ENCODE measurements around the gene ZFX.

DNA sequence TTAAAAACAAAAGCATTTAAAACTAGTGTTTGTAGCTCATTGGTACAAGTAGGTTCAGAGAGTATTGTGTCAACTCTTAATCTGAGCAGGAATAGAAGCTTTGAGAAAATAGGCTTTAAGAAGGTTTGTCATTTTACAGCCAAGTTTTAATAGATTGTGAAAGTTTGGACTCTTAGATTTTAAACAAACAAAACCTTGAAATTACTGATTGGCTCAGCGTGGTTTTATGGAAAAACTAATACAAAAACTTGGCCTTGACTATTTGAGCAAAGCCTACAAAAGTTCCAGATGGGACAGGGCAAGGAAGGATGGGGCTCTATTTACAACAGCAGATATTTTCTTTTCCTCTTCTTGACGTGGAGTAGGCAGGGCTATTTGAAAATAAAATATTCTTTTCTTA, 16.5 kb downstream of the ZFX start:
- TF ChIP-seq, protein P1, sequence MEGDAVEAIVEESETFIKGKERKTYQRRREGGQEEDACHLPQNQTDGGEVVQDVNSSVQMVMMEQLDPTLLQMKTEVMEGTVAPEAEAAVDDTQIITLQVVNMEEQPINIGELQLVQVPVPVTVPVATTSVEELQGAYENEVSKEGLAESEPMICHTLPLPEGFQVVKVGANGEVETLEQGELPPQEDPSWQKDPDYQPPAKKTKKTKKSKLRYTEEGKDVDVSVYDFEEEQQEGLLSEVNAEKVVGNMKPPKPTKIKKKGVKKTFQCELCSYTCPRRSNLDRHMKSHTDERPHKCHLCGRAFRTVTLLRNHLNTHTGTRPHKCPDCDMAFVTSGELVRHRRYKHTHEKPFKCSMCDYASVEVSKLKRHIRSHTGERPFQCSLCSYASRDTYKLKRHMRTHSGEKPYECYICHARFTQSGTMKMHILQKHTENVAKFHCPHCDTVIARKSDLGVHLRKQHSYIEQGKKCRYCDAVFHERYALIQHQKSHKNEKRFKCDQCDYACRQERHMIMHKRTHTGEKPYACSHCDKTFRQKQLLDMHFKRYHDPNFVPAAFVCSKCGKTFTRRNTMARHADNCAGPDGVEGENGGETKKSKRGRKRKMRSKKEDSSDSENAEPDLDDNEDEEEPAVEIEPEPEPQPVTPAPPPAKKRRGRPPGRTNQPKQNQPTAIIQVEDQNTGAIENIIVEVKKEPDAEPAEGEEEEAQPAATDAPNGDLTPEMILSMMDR (IDR thresholded peaks at IDR 0.05 in 4 of 5, conservative IDR thresholded peaks at IDR 0.05 in 1 of 5) = no peak
- TF ChIP-seq POLR2A (IDR thresholded peaks at IDR 0.05) = no peak
